Skeletal muscle cell (primary cell): ENCODE results near the gene IGSF11.
"Not testable (repeated sequence)": the region's sequence is repeated elsewhere in the genome, so short reads cannot be mapped to it uniquely, and the experiment has no call there.

Experiments
- DNase-seq: peaks from one replicate; pipeline ENCODE4 v3.0.0-alpha.2; 2010; ENCODE audit warnings: low read depth
- H3K4me3 ChIP-seq: 2 replicates; pipeline ENCODE4 v1.5.1; 2011; ENCODE audit warnings: low read depth, mild to moderate bottlenecking, control low read depth, low read length, moderate library complexity

IGSF11 gene

GRCh38 chr3:118909763-118910162, 124.9 kb downstream of the IGSF11 start:
- no peak for DNase-seq
- H3K4me3 ChIP-seq = no peak overlapping the region

GRCh38 chr3:118907909-118908308, 126.7 kb downstream of the IGSF11 start:
- no peak overlapping the region for H3K4me3 ChIP-seq
- no peak for DNase-seq

GRCh38 chr3:118900737-118901525, 133.7 kb downstream of the IGSF11 start:
- H3K4me3 ChIP-seq = no peak overlapping the region
- DNase-seq = no peak

- H3K4me3 ChIP-seq = no peak overlapping the region
Measured at GRCh38 chr3:118890206-118890605, 144.4 kb downstream of the IGSF11 start.

GRCh38 chr3:118889691-118890090, 145.0 kb downstream of the IGSF11 start:
- DNase-seq = no peak

More at GRCh38 chr3:118890206-118890605, 144.4 kb downstream of the IGSF11 start:
- DNase-seq = no peak

GRCh38 chr3:118886708-118887107, 147.9 kb downstream of the IGSF11 start:
- no peak for DNase-seq
- no peak overlapping the region for H3K4me3 ChIP-seq

More at GRCh38 chr3:118889691-118890090, 145.0 kb downstream of the IGSF11 start:
- no peak overlapping the region for H3K4me3 ChIP-seq

- H3K4me3 ChIP-seq = no peak overlapping the region
- no peak for DNase-seq
Measured at GRCh38 chr3:118884748-118885206, 149.9 kb downstream of the IGSF11 start.

- H3K4me3 ChIP-seq = no peak overlapping the region
- DNase-seq = peak; percentile 7
Measured at GRCh38 chr3:118882353-118882947, 152.2 kb downstream of the IGSF11 start.

- no peak overlapping the region for H3K4me3 ChIP-seq
- no peak for DNase-seq
Measured at GRCh38 chr3:118868051-118868450, 166.6 kb downstream of the IGSF11 start.

- no peak overlapping the region for H3K4me3 ChIP-seq
- DNase-seq = no peak
Measured at GRCh38 chr3:118863731-118864322, 170.8 kb downstream of the IGSF11 start.

- no peak overlapping the region for H3K4me3 ChIP-seq
- DNase-seq = no peak
Measured at GRCh38 chr3:118859950-118860349, 174.7 kb downstream of the IGSF11 start.

- not testable (repeated sequence) for H3K4me3 ChIP-seq, DNase-seq
Measured at GRCh38 chr3:118851466-118852193, 183.0 kb downstream of the IGSF11 start.

- no peak for DNase-seq
- H3K4me3 ChIP-seq = no peak overlapping the region
Measured at GRCh38 chr3:118850687-118851086, 184.0 kb downstream of the IGSF11 start.
